Vagina (tissue), 2 donors: ENCODE data around the gene STING1. TPM values are rescaled to one million over a fixed set of nuclear protein-coding genes. Genes with fewer than 3 reads are reported as not detected.
"Not testable (repeated sequence)": the region's sequence is repeated elsewhere in the genome, so short reads cannot be mapped to it uniquely, and the experiment has no call there.

Experiments used
- DNase-seq, 2 donors: peaks; one replicate each; pipeline ENCODE4 v3.0.0-alpha.2; 2017; ENCODE audit errors: extremely low spot score in 2 of 2
- H3K27ac ChIP-seq: fragments of 200-600 bp; sonication (generic); one replicate; pipeline ENCODE4 v1.5.1; 2019
- H3K27me3 ChIP-seq: fragments of 200-600 bp; sonication (generic); one replicate; pipeline ENCODE4 v1.5.1; 2019
- H3K36me3 ChIP-seq, 2 donors: fragments of 200-600 bp; sonication (generic); one replicate each; pipeline ENCODE4 v1.5.1; 2017 to 2019
- H3K4me1 ChIP-seq: fragments of 200-600 bp; sonication (generic); one replicate; pipeline ENCODE4 v1.5.1; 2019
- H3K4me3 ChIP-seq, 2 donors: fragments of 200-600 bp; sonication (generic); 1 replicate in 1 of 2; 2 replicates in 1 of 2; pipeline ENCODE4 v1.5.1; 2016 to 2019
- H3K9me3 ChIP-seq: fragments of 200-600 bp; sonication (generic); one replicate; pipeline ENCODE4 v1.5.1; 2019
- POLR2A ChIP-seq, 2 donors: fragments of 450-650 bp; IDR thresholded peaks; one replicate each; pipeline ENCODE4 v1.6.1; 2017; ENCODE audit warnings: antibody characterized with exemption in 2 of 2, mild to moderate bottlenecking in 2 of 2, moderate library complexity in 2 of 2
- POLR2AphosphoS5 ChIP-seq, 2 donors: sonication (generic); formaldehyde crosslinking; IDR thresholded peaks; one replicate each; pipeline ENCODE4 v1.9.0; 2017; ENCODE audit warnings: antibody characterized with exemption in 2 of 2, mild to moderate bottlenecking in 2 of 2, low read depth in 1 of 2; ENCODE audit not compliant: insufficient read depth in 1 of 2
- intact Hi-C: fragments of 100-400 bp; cut with DNase I; formaldehyde crosslinking; loops from one replicate; pipeline ENCODE4 v1.15.1; 2023
- total RNA-seq: library from RNA; depleted of rRNA; stranded (reverse); fragments of >200 nt; gene quantifications from one replicate; pipeline ENCODE4 v1.2.3, GENCODE V29; 2016
- TF ChIP-seq, protein P1 (sequence below), 3 experiments: fragments of 450-650 bp in 2 of 3; fragments of 200-600 bp in 1 of 3; sonication (generic) in 1 of 3; IDR thresholded peaks; one replicate each; pipeline ENCODE4 v1.5.1; 2017 to 2019; ENCODE audit warnings: antibody characterized with exemption in 3 of 3, mild to moderate bottlenecking in 2 of 3, moderate library complexity in 2 of 3

Gene STING1
- total RNA-seq, 1 donor from 2014 or later: 103 TPM

DNA sequence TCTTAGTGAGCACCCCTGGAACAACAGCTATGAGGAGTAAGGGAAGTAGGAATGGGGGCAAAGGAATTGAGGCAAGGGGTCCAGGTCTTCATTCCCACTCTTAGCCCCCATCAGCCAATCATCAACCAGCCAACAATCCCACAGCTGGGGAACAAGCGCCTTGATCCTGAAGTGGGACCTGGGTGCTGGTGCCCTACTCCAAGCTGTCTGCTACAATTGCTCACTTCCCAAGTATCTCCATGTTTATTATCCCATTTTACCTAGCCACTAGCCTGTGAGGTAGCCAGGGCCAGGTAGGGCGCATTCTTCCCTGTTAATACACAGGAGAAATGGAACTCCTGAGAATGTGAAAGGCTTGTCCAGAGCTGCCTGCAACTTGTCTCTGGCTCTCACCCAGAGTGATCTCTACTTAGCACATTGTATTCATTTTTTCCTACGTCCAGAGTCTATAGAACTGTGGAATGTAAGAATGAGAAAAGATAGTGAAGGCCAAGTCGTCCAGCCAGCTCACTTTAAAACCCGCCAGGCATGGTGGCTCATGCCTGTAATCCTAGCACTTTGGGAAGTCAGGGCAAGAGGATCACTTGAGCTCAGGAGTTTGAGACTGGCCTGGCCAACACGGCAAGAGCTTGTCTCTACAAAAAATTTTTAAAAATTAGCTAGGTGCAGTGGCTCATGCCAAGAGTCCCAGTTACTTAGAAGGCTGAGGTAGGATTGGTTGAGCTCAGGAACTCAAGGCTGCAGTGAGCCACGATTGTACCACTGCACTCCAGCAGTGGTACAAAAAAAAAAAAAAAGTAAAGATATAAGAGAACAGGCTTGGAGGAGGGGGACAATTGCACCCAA, 37.0 kb downstream of the STING1 start:
- Histone ChIP-seq H3K4me1 (no peaks in the 10 kb centered on the region), H3K27me3 (no peaks in the 10 kb centered on the region), H3K9me3 (no peaks in the 10 kb centered on the region), H3K4me3 (no peak overlapping the region), H3K27ac (no peak overlapping the region), H3K36me3 (no peaks in the 10 kb centered on the region)
- intact Hi-C loops: no loop called here
- TF ChIP-seq POLR2A (IDR thresholded peaks at IDR 0.05) (no peak), POLR2AphosphoS5 (IDR thresholded peaks at IDR 0.05; ENCODE audit: insufficient read depth in 1 of 2, low read depth in 1 of 2) (no peak)
- no peak for DNase-seq

DNA sequence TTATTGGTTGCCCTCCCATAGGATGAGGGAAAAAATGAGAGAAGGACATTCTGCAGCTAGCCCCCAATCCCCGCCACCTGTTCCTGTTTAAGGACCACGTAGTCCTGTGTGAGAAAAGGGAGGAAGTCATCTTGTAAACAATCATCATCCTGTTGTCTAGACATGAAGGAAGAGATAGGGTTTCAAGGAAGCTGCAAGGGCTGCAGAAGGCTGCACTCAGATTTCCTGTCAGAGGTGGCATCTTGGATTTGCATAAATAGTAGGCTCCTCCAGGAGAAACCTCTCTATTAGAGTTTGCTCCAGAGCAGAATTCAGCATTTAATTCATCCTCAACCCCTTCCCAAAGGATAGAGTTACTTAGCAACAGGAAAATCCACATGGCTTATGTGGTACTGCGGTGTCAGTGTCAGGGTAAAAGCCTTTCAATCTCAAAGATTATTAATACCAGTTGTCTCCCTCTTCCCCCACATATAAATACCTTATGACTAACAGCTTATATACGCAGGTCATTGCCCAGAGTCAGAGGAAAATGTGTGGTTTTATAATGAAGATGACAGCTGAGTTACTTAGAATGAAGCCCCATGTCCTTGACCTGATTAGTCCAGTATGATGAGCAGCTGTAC, 38.6 kb downstream of the STING1 start:
- Histone ChIP-seq H3K27ac (no peak overlapping the region), H3K27me3 (no peaks in the 10 kb centered on the region), H3K9me3 (no peaks in the 10 kb centered on the region), H3K4me1 (peaks cover 6% of the 10 kb centered on the region), H3K36me3 (no peaks in the 10 kb centered on the region), H3K4me3 (no peak overlapping the region)
- no peak for TF ChIP-seq POLR2AphosphoS5 (IDR thresholded peaks at IDR 0.05; ENCODE audit: insufficient read depth in 1 of 2, low read depth in 1 of 2)
- TF ChIP-seq POLR2A (IDR thresholded peaks at IDR 0.05): no peak
- TF ChIP-seq, protein P1, sequence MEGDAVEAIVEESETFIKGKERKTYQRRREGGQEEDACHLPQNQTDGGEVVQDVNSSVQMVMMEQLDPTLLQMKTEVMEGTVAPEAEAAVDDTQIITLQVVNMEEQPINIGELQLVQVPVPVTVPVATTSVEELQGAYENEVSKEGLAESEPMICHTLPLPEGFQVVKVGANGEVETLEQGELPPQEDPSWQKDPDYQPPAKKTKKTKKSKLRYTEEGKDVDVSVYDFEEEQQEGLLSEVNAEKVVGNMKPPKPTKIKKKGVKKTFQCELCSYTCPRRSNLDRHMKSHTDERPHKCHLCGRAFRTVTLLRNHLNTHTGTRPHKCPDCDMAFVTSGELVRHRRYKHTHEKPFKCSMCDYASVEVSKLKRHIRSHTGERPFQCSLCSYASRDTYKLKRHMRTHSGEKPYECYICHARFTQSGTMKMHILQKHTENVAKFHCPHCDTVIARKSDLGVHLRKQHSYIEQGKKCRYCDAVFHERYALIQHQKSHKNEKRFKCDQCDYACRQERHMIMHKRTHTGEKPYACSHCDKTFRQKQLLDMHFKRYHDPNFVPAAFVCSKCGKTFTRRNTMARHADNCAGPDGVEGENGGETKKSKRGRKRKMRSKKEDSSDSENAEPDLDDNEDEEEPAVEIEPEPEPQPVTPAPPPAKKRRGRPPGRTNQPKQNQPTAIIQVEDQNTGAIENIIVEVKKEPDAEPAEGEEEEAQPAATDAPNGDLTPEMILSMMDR (IDR thresholded peaks at IDR 0.05): no peak
- intact Hi-C loops: no loop called here
- DNase-seq: no peak

DNA sequence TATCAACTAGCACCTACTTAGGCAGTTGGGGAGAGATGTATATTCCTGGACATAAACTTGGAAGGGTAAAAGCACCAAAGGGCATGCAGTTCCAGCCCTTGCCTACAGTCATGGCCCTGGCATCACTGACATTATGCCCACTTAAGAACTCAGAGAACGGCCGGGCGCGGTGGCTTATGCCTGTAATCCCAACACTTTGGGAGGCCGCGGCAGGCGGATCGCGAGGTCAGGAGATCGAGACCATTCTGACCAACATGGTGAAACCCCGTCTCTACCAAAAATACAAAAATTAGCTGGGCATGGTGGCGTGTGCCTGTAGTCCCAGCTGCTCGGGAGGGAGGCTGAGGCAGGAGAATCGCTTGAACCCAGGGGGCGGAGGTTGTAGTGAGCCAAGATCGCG, 42.1 kb downstream of the STING1 start:
- H3K4me1 ChIP-seq: peaks cover 14% of the 10 kb centered on the region
- H3K4me3 ChIP-seq, H3K9me3 ChIP-seq, DNase-seq, H3K36me3 ChIP-seq, H3K27ac ChIP-seq, H3K27me3 ChIP-seq, intact Hi-C loops: not testable (repeated sequence)

DNA sequence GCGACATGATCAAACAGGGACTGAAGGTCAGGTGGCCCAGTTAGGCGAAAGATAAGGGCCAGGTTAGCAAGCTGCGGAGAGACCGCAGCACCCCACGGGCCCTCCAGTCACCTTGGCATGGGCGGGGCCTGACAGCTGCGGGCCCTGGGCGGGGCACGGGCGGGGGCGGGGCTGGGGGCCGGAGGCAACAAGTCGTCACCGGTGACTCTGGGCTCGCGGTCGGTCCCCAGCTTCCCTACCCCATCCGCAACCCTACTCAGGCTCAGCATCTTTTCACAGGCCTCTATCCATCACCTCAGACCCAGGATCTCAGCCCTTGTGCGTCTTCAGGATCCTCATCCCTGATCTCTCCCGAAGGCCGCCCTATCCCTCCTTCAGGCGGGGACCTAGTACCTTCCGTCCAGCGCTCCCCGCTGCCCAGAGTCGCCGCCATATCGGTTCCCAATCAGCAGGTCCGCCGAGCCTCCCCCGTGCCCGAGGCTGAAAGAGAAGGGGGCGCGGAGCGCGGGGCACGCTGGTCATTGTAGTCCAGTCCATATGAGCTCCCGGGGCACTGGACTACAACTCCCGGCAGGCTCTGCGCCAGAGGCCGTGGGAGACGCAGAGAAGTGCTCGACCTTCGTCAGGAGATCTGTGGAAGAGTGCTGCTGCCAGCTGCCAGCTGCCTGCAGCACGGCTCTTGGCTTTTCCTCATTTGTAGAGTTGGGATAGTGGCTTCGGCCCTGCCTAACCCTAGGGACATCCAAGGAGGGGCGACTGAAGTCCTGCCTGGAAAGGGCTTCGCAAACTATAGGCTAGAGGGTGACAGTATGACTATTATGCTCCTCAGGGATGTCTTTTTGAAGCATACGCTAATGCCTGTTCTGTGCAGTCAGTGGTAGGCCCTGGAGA, 43.3 kb downstream of the STING1 start, which contains the start of gene DNAJC18:
TSS of gene DNAJC18 (minus strand) at position 513 of the 891 bp plus-strand sequence. CDS start at position 433, 80 bp downstream.
- intact Hi-C loops: loop anchor here (5.0 kb wide), 1 partner anchor 33 kb away; the partner anchor contains the start of gene SMIM33
- peak; percentile 92 for TF ChIP-seq POLR2AphosphoS5 (IDR thresholded peaks at IDR 0.05; ENCODE audit: insufficient read depth in 1 of 2, low read depth in 1 of 2)
- TF ChIP-seq, protein P1 (IDR thresholded peaks at IDR 0.05): no peak

DNA sequence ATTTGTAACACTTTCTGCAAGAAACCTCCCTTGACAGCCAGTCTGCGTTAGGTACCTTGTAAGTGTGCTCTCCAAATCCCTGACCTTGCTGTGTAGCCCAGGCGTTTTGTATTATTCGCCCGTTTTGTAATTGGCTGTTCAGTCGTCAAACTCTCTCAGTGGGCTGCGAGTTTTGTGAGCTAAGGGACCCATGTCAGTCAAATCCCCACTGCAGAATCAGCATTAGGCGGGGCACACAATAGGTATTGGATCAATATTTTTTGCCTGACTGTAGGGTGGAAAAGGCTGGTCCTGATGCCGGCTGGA, 43.9 kb downstream of the STING1 start:
- TF ChIP-seq POLR2A (IDR thresholded peaks at IDR 0.05): no peak
- TF ChIP-seq, protein P1 (IDR thresholded peaks at IDR 0.05): no peak
- TF ChIP-seq POLR2AphosphoS5 (IDR thresholded peaks at IDR 0.05; ENCODE audit: insufficient read depth in 1 of 2, low read depth in 1 of 2): no peak
- no peaks in the 10 kb centered on the region for H3K9me3 ChIP-seq
- H3K27ac ChIP-seq: peak overlapping the region; percentile 97
- intact Hi-C loops: loop anchor here (5.0 kb wide), 1 partner anchor 34 kb away; the partner anchor contains the start of gene SMIM33
- H3K4me1 ChIP-seq: peaks cover 14% of the 10 kb centered on the region
- H3K27me3 ChIP-seq: no peaks in the 10 kb centered on the region
- H3K4me3 ChIP-seq: peak overlapping the region; percentile 81 to 92
- DNase-seq: no peak
- peaks cover 0 to 11% of the 10 kb centered on the region in 2 donors for H3K36me3 ChIP-seq

More for the DNA sequence above, 43.3 kb downstream of the STING1 start, which contains the start of gene DNAJC18:
- DNase-seq: no peak
- Histone ChIP-seq H3K36me3 (peaks cover 0 to 5% of the 10 kb centered on the region in 2 donors), H3K4me1 (peaks cover 14% of the 10 kb centered on the region), H3K9me3 (no peaks in the 10 kb centered on the region), H3K4me3 (peak within 1 kb of the TSS; percentile 81 to 92), H3K27me3 (no peaks in the 10 kb centered on the region), H3K27ac (peak within 1 kb of the TSS; percentile 97)
